ENCODE results near the gene PLXNA2. TPM values are rescaled to one million over a fixed set of nuclear protein-coding genes. Genes with fewer than 3 reads are reported as not detected.

PLXNA2 gene
- total and polyA plus RNA-seq, 2 donors (not counting 3 experiments of a cell fraction or from before 2014, with no cell fraction given), result 42.6 to 229 TPM

- BruUV-seq (replicated peaks), result no TSS peak
- H3K79me2 ChIP-seq (ENCODE audit: control insufficient read depth, insufficient read depth, low read length), result no peaks in the 10 kb centered on the region
- H3K4me2 ChIP-seq (ENCODE audit: insufficient read depth, low read length), result no peak overlapping the region
- no peak overlapping the region for H3K9ac ChIP-seq (replicated peaks; ENCODE audit: extremely low read depth, insufficient read depth, low read length)
- DNase-seq (ENCODE audit: low read depth, low spot score) (no peak), FAIRE-seq (no peak)
- no peaks in the 10 kb centered on the region for H3K9me1 ChIP-seq (replicated peaks; ENCODE audit: control insufficient read depth, extremely low read depth, insufficient read depth, low read length)
- no peak overlapping the region for H2AFZ ChIP-seq (ENCODE audit: low read depth, low read length)
- H3K36me3 ChIP-seq (ENCODE audit: control insufficient read depth in 2 of 2, extremely low read depth in 1 of 2, insufficient read depth in 2 of 2, low read length in 2 of 2), result peaks cover 58 to 70% of the 10 kb centered on the region in 2 experiments
- H3K4me1 ChIP-seq (ENCODE audit: control insufficient read depth, extremely low read depth, insufficient read depth, low read length), result no peaks in the 10 kb centered on the region
- dilution Hi-C loops (cut with MboI; ENCODE audit: extremely low pct_ligation_motif_present, low sequenced_read_pairs) (no loop called here), intact Hi-C loops (cut with micrococcal nuclease) (no loop called here)
- no peaks in the 10 kb centered on the region for H4K20me1 ChIP-seq (replicated peaks; ENCODE audit: control insufficient read depth, extremely low read depth, insufficient read depth, low read length)
- H3K27ac ChIP-seq (ENCODE audit: insufficient read depth, low read depth, low read length), result no peak overlapping the region
- TF ChIP-seq JUN (IDR thresholded peaks at IDR 0.05; ENCODE audit: borderline replicate concordance, insufficient read depth, insufficient read length, low read depth) (no peak), MAX (IDR thresholded peaks at IDR 0.05; ENCODE audit: insufficient read depth, insufficient read length) (no peak), GATA2 (IDR thresholded peaks at IDR 0.05; ENCODE audit: insufficient read depth, insufficient read length, low read depth, low read length) (no peak), POLR2AphosphoS5 (IDR thresholded peaks at IDR 0.05; ENCODE audit: insufficient read depth, low read depth, low read length) (no peak), MYC (IDR thresholded peaks at IDR 0.05; ENCODE audit: low read depth, low read length) (no peak), POLR2A (IDR thresholded peaks at IDR 0.05; ENCODE audit: low read depth, low read length) (no peak), CTCF (IDR thresholded peaks at IDR 0.05; ENCODE audit: extremely low read depth in 1 of 2, insufficient read depth in 1 of 2, low read depth in 1 of 2, low read length in 2 of 2) (no peak), FOS (IDR thresholded peaks at IDR 0.05; ENCODE audit: borderline replicate concordance, insufficient read depth, low read length) (no peak), EZH2 (IDR thresholded peaks at IDR 0.05; ENCODE audit: borderline replicate concordance, low read depth, low read length, severe bottlenecking) (no peak)
- H3K9me3 ChIP-seq (replicated peaks; ENCODE audit: control insufficient read depth, insufficient read depth, low read length), result no peaks in the 10 kb centered on the region
- ChIA-PET POLR2A (no interaction called here), CTCF (interaction anchor here (0.7 to 1.0 kb wide), 2 partner anchors 51 to 646 kb away, joined by 3 read pairs; no protein-coding TSS in a partner anchor)
- no peaks in the 10 kb centered on the region for H3K27me3 ChIP-seq (ENCODE audit: control insufficient read depth in 2 of 2, insufficient read depth in 2 of 2, low read length in 2 of 2)
- no peak overlapping the region for H3K4me3 ChIP-seq (replicated peaks in 1 of 3; ENCODE audit: insufficient read depth in 1 of 3, low read depth in 1 of 3, low read length in 3 of 3)
Measured at GRCh38 chr1:208048904-208049303, 195.3 kb downstream of the PLXNA2 start.
